A549 (cell line): ENCODE measurements around the gene PRSS50. TPM values are rescaled to one million over a fixed set of nuclear protein-coding genes. Genes with fewer than 3 reads are reported as not detected.

Experiments used
- ATAC-seq, 2 experiments: fragments of 200-7000 bp in 1 of 2; fragments of >200 bp in 1 of 2; cut with Nextera tagmentation in 1 of 2; cut with Tn5 transposase in 1 of 2; 3 replicates each; pipeline versions ENCODE4 v1.8.0 to v1.9.1; 2018 to 2020; ENCODE audit warnings: mild to moderate bottlenecking in 1 of 2, moderate library complexity in 1 of 2
- CTCF ChIA-PET: fragments of 300-600 bp; sonication (Branson Sonifier 250); formaldehyde crosslinking; extraction: SDS; loops from one replicate; lab custom pipeline; 2021; ENCODE audit warnings: antibody characterized with exemption, inconsistent platforms; lab: Yijun Ruan, JAX
- POLR2A ChIA-PET: fragments of 350-600 bp; formaldehyde crosslinking; extraction: SDS; loops from one replicate; lab custom pipeline; 2021; ENCODE audit warnings: antibody characterized with exemption, inconsistent platforms; lab: Yijun Ruan, JAX
- DNase-seq, 2 experiments: peaks; one replicate each; pipeline versions ENCODE4 v3.0.0 to v3.0.0-alpha.2; 2011 to 2016; ENCODE audit warnings: low read depth in 1 of 2, low spot score in 1 of 2
- FAIRE-seq: peaks from 2 replicates; lab custom pipeline; 2011; peaks lifted over from hg19 to GRCh38; lab: Jason Lieb, UNC
- H3K27ac ChIP-seq, 2 experiments: fragments of >200 bp; sonication (Bioruptor Twin); formaldehyde crosslinking; 3 replicates each; pipeline ENCODE4 v1.5.1; 2016 to 2017
- H3K4me1 ChIP-seq: fragments of >200 bp; sonication (Bioruptor Twin); formaldehyde crosslinking; 3 replicates; pipeline ENCODE4 v1.6.1; 2016
- H3K4me2 ChIP-seq: fragments of >200 bp; sonication (Bioruptor Twin); formaldehyde crosslinking; 3 replicates; pipeline ENCODE4 v1.6.1; 2016
- H3K4me3 ChIP-seq: fragments of >200 bp; sonication (Bioruptor Twin); formaldehyde crosslinking; 3 replicates; pipeline ENCODE4 v1.5.1; 2016
- H3K9me3 ChIP-seq: fragments of >200 bp; sonication (Bioruptor Twin); formaldehyde crosslinking; 3 replicates; pipeline ENCODE4 v1.6.1; 2016
- CBX2 ChIP-seq: fragments of 200-600 bp; sonication (generic); IDR thresholded peaks from 2 replicates; pipeline ENCODE4 v1.6.1; 2016; ENCODE audit warnings: low read depth, mild to moderate bottlenecking, borderline replicate concordance
- CBX8 ChIP-seq: fragments of 200-600 bp; sonication (generic); IDR thresholded peaks from 2 replicates; pipeline ENCODE4 v1.6.1; 2016
- CEBPB ChIP-seq, 2 experiments: fragments of >200 bp in 1 of 2; sonication (Bioruptor Twin) in 1 of 2; formaldehyde crosslinking in 1 of 2; IDR thresholded peaks; 2 replicates each; pipeline ENCODE4 v1.6.1; 2012 to 2016
- CHD2 ChIP-seq: fragments of 150-350 bp; IDR thresholded peaks from 2 replicates; pipeline ENCODE4 v1.6.1; 2014; ENCODE audit warnings: low read length; ENCODE audit not compliant: partially characterized antibody
- EP300 ChIP-seq, 2 experiments: fragments of >200 bp; sonication (Bioruptor Twin); formaldehyde crosslinking; IDR thresholded peaks; 2 replicates in 1 of 2; 3 replicates in 1 of 2; pipeline ENCODE4 v1.6.1; 2016 to 2017
- MAFK ChIP-seq: fragments of 450-650 bp; IDR thresholded peaks from 2 replicates; pipeline ENCODE4 v1.6.1; 2014; ENCODE audit not compliant: partially characterized antibody
- NPAS2 ChIP-seq: fragments of 250-450 bp; sonication (Bioruptor Pico); IDR thresholded peaks from 2 replicates; pipeline ENCODE4 v1.8.0; 2022; ENCODE audit warnings: mild to moderate bottlenecking, moderate library complexity, borderline replicate concordance
- RARB ChIP-seq: fragments of 250-450 bp; sonication (Bioruptor Pico); IDR thresholded peaks from 2 replicates; pipeline ENCODE4 v1.8.0; 2021; ENCODE audit warnings: mild to moderate bottlenecking, moderate library complexity
- TFCP2L1 ChIP-seq: fragments of 250-450 bp; sonication (Bioruptor Pico); IDR thresholded peaks from 2 replicates; pipeline ENCODE4 v1.5.0; 2021; ENCODE audit warnings: mild to moderate bottlenecking
- ZC3H11A ChIP-seq: fragments of 450-650 bp; IDR thresholded peaks from 2 replicates; pipeline ENCODE4 v1.6.1; 2014; ENCODE audit warnings: antibody characterized with exemption, mild to moderate bottlenecking
- WGBS: methylation state at CpG from one replicate; pipeline ENCODE4 v1.1.6; 2017; ENCODE audit errors: missing lambda C conversion rate; 5-methylcytosine and 5-hydroxymethylcytosine counted together
- polyA plus RNA-seq, 4 experiments: library from polyadenylated mRNA; depleted of rRNA in 3 of 4; stranded (reverse); fragments of >200 nt; fragmentation: RNase III in 1 of 4; extraction: RNeasy Plus Mini Kit Qiagen cat#74134 plus additional on column Dnase treatment in 1 of 4; gene quantifications; 2 replicates in 3 of 4; 3 replicates in 1 of 4; pipeline ENCODE4 v1.2.3, GENCODE V29; 2011 to 2017
- TF ChIP-seq, protein P1 (sequence below): fragments of 200-600 bp; sonication (generic); IDR thresholded peaks from 2 replicates; pipeline ENCODE4 v1.6.1; 2016; ENCODE audit warnings: antibody characterized with exemption, mild to moderate bottlenecking, moderate library complexity
- TF ChIP-seq, protein P2 (sequence below): fragments of >200 bp; sonication (Bioruptor Twin); formaldehyde crosslinking; IDR thresholded peaks from 3 replicates; pipeline ENCODE4 v1.6.1; 2016
- TF ChIP-seq, protein P3 (sequence below): fragments of 150-350 bp; IDR thresholded peaks from 2 replicates; pipeline ENCODE4 v1.6.1; 2014; ENCODE audit warnings: low read depth, mild to moderate bottlenecking, low read length
- TF ChIP-seq, protein P4 (sequence below): fragments of 250-450 bp; sonication (Bioruptor Pico); IDR thresholded peaks from 2 replicates; pipeline ENCODE4 v1.5.0; 2021; ENCODE audit warnings: mild to moderate bottlenecking, moderate library complexity, borderline replicate concordance
- TF ChIP-seq, protein P5 (sequence below): IDR thresholded peaks from 2 replicates; pipeline ENCODE4 v1.6.1; 2012; ENCODE audit warnings: low read depth, borderline replicate concordance
- TF ChIP-seq, protein P6 (sequence below): fragments of >200 bp; sonication (Bioruptor Twin); formaldehyde crosslinking; IDR thresholded peaks from 3 replicates; pipeline ENCODE4 v1.5.1; 2016

PRSS50 gene
- polyA plus RNA-seq, 2 of the 4 experiments (the other 2 are of a cell fraction) = not detected

DNA sequence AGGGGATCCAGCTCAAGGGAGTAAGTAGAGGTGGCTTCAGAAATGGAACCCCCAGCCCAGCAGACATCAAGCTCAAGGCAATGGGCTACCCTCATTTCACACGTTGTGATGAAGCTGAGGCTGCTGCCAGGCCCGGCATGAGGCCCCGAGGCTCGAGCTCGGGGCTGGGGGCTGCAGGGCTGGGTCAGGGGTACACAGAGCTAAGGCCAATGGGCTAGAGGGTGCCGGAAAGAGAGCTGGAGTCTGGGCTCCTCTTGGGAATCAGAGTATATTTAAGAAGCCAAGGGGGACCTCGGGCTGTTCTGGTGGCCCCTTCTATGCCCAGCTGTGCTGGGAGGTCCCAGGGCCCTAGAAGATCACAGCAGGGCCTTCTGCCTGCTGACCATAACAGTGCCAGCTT is 7.4 kb downstream of the PRSS50 start:
- CTCF ChIA-PET = interaction anchor here (1.4 to 7.0 kb wide), 2 partner anchors 156 to 184 kb away, joined by 3 to 46 read pairs; no protein-coding TSS in a partner anchor
- no peak overlapping the region for H3K4me3 ChIP-seq
- no peak for FAIRE-seq
- no peak for ATAC-seq
- POLR2A ChIA-PET = no interaction called here
- WGBS = 40% methylated on average over 3 of the region's 7 CpGs
- H3K4me2 ChIP-seq = no peak overlapping the region
- H3K4me1 ChIP-seq = no peaks in the 10 kb centered on the region; the same call in 2 of the 3 replicates
- no peak for DNase-seq
- H3K9me3 ChIP-seq = no peaks in the 10 kb centered on the region
- TF ChIP-seq, protein P1, sequence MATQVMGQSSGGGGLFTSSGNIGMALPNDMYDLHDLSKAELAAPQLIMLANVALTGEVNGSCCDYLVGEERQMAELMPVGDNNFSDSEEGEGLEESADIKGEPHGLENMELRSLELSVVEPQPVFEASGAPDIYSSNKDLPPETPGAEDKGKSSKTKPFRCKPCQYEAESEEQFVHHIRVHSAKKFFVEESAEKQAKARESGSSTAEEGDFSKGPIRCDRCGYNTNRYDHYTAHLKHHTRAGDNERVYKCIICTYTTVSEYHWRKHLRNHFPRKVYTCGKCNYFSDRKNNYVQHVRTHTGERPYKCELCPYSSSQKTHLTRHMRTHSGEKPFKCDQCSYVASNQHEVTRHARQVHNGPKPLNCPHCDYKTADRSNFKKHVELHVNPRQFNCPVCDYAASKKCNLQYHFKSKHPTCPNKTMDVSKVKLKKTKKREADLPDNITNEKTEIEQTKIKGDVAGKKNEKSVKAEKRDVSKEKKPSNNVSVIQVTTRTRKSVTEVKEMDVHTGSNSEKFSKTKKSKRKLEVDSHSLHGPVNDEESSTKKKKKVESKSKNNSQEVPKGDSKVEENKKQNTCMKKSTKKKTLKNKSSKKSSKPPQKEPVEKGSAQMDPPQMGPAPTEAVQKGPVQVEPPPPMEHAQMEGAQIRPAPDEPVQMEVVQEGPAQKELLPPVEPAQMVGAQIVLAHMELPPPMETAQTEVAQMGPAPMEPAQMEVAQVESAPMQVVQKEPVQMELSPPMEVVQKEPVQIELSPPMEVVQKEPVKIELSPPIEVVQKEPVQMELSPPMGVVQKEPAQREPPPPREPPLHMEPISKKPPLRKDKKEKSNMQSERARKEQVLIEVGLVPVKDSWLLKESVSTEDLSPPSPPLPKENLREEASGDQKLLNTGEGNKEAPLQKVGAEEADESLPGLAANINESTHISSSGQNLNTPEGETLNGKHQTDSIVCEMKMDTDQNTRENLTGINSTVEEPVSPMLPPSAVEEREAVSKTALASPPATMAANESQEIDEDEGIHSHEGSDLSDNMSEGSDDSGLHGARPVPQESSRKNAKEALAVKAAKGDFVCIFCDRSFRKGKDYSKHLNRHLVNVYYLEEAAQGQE = no peak
- TF ChIP-seq NPAS2 (CRISPR knock-in tag) = no peak
- TF ChIP-seq ZC3H11A = no peak
- no peak for TF ChIP-seq CEBPB (IDR thresholded peaks at IDR 0.05)
- no peak for TF ChIP-seq CBX8
- no peak for TF ChIP-seq EP300 (IDR thresholded peaks at IDR 0.05)
- TF ChIP-seq, protein P2, sequence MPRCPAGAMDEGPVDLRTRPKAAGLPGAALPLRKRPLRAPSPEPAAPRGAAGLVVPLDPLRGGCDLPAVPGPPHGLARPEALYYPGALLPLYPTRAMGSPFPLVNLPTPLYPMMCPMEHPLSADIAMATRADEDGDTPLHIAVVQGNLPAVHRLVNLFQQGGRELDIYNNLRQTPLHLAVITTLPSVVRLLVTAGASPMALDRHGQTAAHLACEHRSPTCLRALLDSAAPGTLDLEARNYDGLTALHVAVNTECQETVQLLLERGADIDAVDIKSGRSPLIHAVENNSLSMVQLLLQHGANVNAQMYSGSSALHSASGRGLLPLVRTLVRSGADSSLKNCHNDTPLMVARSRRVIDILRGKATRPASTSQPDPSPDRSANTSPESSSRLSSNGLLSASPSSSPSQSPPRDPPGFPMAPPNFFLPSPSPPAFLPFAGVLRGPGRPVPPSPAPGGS = no peak
- no peak for TF ChIP-seq TFCP2L1 (CRISPR knock-in tag)
- TF ChIP-seq, protein P3, sequence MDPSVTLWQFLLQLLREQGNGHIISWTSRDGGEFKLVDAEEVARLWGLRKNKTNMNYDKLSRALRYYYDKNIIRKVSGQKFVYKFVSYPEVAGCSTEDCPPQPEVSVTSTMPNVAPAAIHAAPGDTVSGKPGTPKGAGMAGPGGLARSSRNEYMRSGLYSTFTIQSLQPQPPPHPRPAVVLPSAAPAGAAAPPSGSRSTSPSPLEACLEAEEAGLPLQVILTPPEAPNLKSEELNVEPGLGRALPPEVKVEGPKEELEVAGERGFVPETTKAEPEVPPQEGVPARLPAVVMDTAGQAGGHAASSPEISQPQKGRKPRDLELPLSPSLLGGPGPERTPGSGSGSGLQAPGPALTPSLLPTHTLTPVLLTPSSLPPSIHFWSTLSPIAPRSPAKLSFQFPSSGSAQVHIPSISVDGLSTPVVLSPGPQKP = no peak
- TF ChIP-seq MAFK = no peak
- no peak for TF ChIP-seq CBX2
- no peak for TF ChIP-seq RARB
- TF ChIP-seq, protein P4, sequence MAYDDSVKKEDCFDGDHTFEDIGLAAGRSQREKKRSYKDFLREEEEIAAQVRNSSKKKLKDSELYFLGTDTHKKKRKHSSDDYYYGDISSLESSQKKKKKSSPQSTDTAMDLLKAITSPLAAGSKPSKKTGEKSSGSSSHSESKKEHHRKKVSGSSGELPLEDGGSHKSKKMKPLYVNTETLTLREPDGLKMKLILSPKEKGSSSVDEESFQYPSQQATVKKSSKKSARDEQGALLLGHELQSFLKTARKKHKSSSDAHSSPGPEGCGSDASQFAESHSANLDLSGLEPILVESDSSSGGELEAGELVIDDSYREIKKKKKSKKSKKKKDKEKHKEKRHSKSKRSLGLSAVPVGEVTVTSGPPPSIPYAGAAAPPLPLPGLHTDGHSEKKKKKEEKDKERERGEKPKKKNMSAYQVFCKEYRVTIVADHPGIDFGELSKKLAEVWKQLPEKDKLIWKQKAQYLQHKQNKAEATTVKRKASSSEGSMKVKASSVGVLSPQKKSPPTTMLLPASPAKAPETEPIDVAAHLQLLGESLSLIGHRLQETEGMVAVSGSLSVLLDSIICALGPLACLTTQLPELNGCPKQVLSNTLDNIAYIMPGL (CRISPR knock-in tag) = no peak
- TF ChIP-seq, protein P5, sequence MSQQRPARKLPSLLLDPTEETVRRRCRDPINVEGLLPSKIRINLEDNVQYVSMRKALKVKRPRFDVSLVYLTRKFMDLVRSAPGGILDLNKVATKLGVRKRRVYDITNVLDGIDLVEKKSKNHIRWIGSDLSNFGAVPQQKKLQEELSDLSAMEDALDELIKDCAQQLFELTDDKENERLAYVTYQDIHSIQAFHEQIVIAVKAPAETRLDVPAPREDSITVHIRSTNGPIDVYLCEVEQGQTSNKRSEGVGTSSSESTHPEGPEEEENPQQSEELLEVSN = no peak
- TF ChIP-seq, protein P6, sequence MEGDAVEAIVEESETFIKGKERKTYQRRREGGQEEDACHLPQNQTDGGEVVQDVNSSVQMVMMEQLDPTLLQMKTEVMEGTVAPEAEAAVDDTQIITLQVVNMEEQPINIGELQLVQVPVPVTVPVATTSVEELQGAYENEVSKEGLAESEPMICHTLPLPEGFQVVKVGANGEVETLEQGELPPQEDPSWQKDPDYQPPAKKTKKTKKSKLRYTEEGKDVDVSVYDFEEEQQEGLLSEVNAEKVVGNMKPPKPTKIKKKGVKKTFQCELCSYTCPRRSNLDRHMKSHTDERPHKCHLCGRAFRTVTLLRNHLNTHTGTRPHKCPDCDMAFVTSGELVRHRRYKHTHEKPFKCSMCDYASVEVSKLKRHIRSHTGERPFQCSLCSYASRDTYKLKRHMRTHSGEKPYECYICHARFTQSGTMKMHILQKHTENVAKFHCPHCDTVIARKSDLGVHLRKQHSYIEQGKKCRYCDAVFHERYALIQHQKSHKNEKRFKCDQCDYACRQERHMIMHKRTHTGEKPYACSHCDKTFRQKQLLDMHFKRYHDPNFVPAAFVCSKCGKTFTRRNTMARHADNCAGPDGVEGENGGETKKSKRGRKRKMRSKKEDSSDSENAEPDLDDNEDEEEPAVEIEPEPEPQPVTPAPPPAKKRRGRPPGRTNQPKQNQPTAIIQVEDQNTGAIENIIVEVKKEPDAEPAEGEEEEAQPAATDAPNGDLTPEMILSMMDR = no peak
- TF ChIP-seq CHD2 = no peak
- no peak overlapping the region for H3K27ac ChIP-seq
